Erythroblast (primary cell): ENCODE results near the gene ATP6V0A4.
"Not testable (repeated sequence)": the region's sequence is repeated elsewhere in the genome, so short reads cannot be mapped to it uniquely, and the experiment has no call there.

Experiments
- DNase-seq, 2 experiments: peaks; one replicate each; lab custom pipeline; 2025; lab: John Stamatoyannopoulos, UW
- GATA1 ChIP-seq: IDR thresholded peaks from 2 replicates; pipeline ENCODE4 v1.6.1; 2011; ENCODE audit warnings: low read depth, mild to moderate bottlenecking, control low read depth, low read length, moderate library complexity
- POLR2A ChIP-seq: IDR thresholded peaks from 2 replicates; pipeline ENCODE4 v1.6.1; 2011; ENCODE audit warnings: mild to moderate bottlenecking, low read length

ATP6V0A4 gene

GRCh38 chr7:138822867-138823535, 25.0 kb upstream of the ATP6V0A4 start:
- TF ChIP-seq GATA1 (no peak), POLR2A (no peak)
- DNase-seq = no peak

GRCh38 chr7:138821912-138822311, 23.9 kb upstream of the ATP6V0A4 start:
- no peak for DNase-seq
- no peak for TF ChIP-seq POLR2A
- no peak for TF ChIP-seq GATA1

GRCh38 chr7:138819625-138820024, 21.6 kb upstream of the ATP6V0A4 start:
- DNase-seq = no peak
- TF ChIP-seq GATA1 (no peak), POLR2A (no peak)

- DNase-seq = no peak
- TF ChIP-seq GATA1 (no peak), POLR2A (no peak)
These were observed 18.7 kb upstream of the ATP6V0A4 start for GRCh38 chr7:138816650-138817049.

- no peak for DNase-seq
- TF ChIP-seq POLR2A (no peak), GATA1 (no peak)
These were observed 16.9 kb upstream of the ATP6V0A4 start for GRCh38 chr7:138814816-138815332.

GRCh38 chr7:138813945-138814344, 15.9 kb upstream of the ATP6V0A4 start:
- DNase-seq = no peak
- TF ChIP-seq GATA1 (no peak), POLR2A (no peak)

GRCh38 chr7:138811327-138811726, 13.3 kb upstream of the ATP6V0A4 start:
- not testable (repeated sequence) for DNase-seq

- DNase-seq = no peak
- TF ChIP-seq GATA1 = no peak
- TF ChIP-seq POLR2A = no peak
These were observed 11.3 kb upstream of the ATP6V0A4 start for GRCh38 chr7:138809346-138809745.

- DNase-seq = no peak
- no peak for TF ChIP-seq POLR2A
- TF ChIP-seq GATA1 = no peak
These were observed 6.6 kb upstream of the ATP6V0A4 start for GRCh38 chr7:138804618-138805017.

GRCh38 chr7:138802706-138803105, 4.7 kb upstream of the ATP6V0A4 start:
- TF ChIP-seq GATA1 (no peak), POLR2A (no peak)

GRCh38 chr7:138801256-138801655, 3.3 kb upstream of the ATP6V0A4 start:
- TF ChIP-seq POLR2A (no peak), GATA1 (no peak)
- DNase-seq = no peak

More at GRCh38 chr7:138802706-138803105, 4.7 kb upstream of the ATP6V0A4 start:
- DNase-seq = no peak

- no peak for TF ChIP-seq POLR2A
- TF ChIP-seq GATA1 = no peak
- no peak for DNase-seq
These were observed 1.5 kb upstream of the ATP6V0A4 start for GRCh38 chr7:138799336-138800000.

- no peak for DNase-seq
- TF ChIP-seq GATA1 = no peak
- no peak for TF ChIP-seq POLR2A
These were observed 840 bp upstream of the ATP6V0A4 start for GRCh38 chr7:138798836-138799235.

GRCh38 chr7:138797046-138797445, 950 bp downstream of the ATP6V0A4 start:
- DNase-seq = not testable (repeated sequence)

- DNase-seq = no peak
- no peak for TF ChIP-seq GATA1
- TF ChIP-seq POLR2A = no peak
These were observed 1.9 kb downstream of the ATP6V0A4 start for GRCh38 chr7:138796038-138796615.
